ENCODE data around the gene ZSWIM2.

ZSWIM2 gene

DNA sequence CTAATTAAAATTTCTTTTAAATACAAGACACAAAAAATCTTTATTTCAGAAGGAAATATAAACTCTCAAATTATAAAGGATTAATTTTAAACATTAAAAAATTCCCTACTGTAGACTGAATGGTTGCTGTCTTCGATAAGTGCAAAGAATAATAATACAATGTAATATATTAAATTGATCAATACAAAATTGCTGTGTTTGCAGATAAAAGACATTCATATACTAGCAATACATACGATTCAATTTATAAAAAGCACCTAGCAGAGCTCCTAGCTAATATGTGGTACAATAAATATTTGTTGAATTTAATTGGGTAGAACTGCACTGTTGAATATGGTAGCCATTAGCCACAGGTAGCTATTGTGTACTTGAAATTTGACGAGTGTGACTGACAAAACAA is 6.6 kb downstream of the ZSWIM2 start:
- Histone ChIP-seq H3K14ac (ENCODE audit: low read length) (no peak overlapping the region), H2AK5ac (ENCODE audit: low read length) (no peak overlapping the region), H2BK12ac (ENCODE audit: low read length) (no peak overlapping the region), H2BK120ac (ENCODE audit: insufficient read depth, low read length, poor library complexity) (no peak overlapping the region), H3K4ac (ENCODE audit: low read depth, low read length) (no peak overlapping the region), H3K79me1 (ENCODE audit: low read length) (no peaks in the 10 kb centered on the region), H3K27ac (ENCODE audit: low read depth, low read length) (no peak overlapping the region), H3K4me2 (ENCODE audit: low read length) (no peak overlapping the region), H3K9me3 (ENCODE audit: insufficient read depth, low read depth, low read length) (no peaks in the 10 kb centered on the region), H3K36me3 (ENCODE audit: control insufficient read depth in 1 of 2, insufficient read depth in 2 of 2, low read length in 2 of 2) (no peaks in the 10 kb centered on the region), H3K9ac (ENCODE audit: low read length) (no peak overlapping the region), H3K27me3 (ENCODE audit: insufficient read depth, low read length) (no peaks in the 10 kb centered on the region), H3K79me2 (ENCODE audit: control insufficient read depth, insufficient read depth, low read length, poor library complexity) (no peaks in the 10 kb centered on the region), H3K4me1 (ENCODE audit: control insufficient read depth in 1 of 2, insufficient read depth in 2 of 2, low read length in 2 of 2) (no peaks in the 10 kb centered on the region), H4K8ac (ENCODE audit: low read depth, low read length) (no peak overlapping the region), H3K4me3 (ENCODE audit: low read depth, low read length) (no peak overlapping the region), H2BK5ac (ENCODE audit: low read depth, low read length, poor library complexity) (no peak overlapping the region), H4K12ac (ENCODE audit: low read depth, low read length) (no peak overlapping the region), H3K18ac (ENCODE audit: low read length) (no peak overlapping the region), H3K23ac (ENCODE audit: low read length) (no peak overlapping the region), H4K91ac (ENCODE audit: low read depth, low read length) (no peak overlapping the region), H2AFZ (ENCODE audit: insufficient read depth, low read length, poor library complexity) (no peak overlapping the region)
- DNase-seq: no peak
- no CpG with 5 or more reads among the region's 3 CpGs for whole genome bisulfite sequencing (ENCODE audit: extremely low coverage, insufficient coverage, insufficient read length)

DNA sequence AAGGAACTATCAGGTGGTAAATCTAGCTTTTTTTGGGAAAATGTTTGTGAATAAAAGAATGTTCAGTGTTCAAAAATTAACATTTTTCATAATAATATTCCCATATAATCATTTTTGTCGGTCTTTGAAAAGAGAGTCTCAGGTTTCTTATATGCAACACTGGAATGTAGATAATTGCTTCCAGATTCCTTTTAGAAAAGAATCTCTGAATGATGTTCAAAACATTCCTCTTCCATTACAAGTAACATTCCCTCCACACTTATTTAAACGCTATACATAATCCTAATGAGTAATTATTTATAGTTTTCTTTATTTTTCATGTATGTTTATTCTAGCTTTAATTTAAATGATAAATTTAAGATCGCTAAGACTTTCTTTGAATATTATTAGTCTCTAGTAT is 7.0 kb downstream of the ZSWIM2 start:
- H3K9me3 ChIP-seq (ENCODE audit: insufficient read depth, low read depth, low read length): no peaks in the 10 kb centered on the region
- no peaks in the 10 kb centered on the region for H3K27me3 ChIP-seq (ENCODE audit: insufficient read depth, low read length)
- H4K8ac ChIP-seq (ENCODE audit: low read depth, low read length): no peak overlapping the region
- H2BK120ac ChIP-seq (ENCODE audit: insufficient read depth, low read length, poor library complexity): no peak overlapping the region
- no peak overlapping the region for H4K91ac ChIP-seq (ENCODE audit: low read depth, low read length)
- no peak overlapping the region for H2AK5ac ChIP-seq (ENCODE audit: low read length)
- DNase-seq: peak; percentile 4 to 75
- no peak overlapping the region for H3K18ac ChIP-seq (ENCODE audit: low read length)
- H3K79me1 ChIP-seq (ENCODE audit: low read length): no peaks in the 10 kb centered on the region
- H3K14ac ChIP-seq (ENCODE audit: low read length): no peak overlapping the region
- H3K36me3 ChIP-seq (ENCODE audit: control insufficient read depth in 1 of 2, insufficient read depth in 2 of 2, low read length in 2 of 2): no peaks in the 10 kb centered on the region
- H3K27ac ChIP-seq (ENCODE audit: low read depth, low read length): no peak overlapping the region
- H2BK12ac ChIP-seq (ENCODE audit: low read length): no peak overlapping the region
- H3K4me3 ChIP-seq (ENCODE audit: low read depth, low read length): no peak overlapping the region
- no peaks in the 10 kb centered on the region for H3K4me1 ChIP-seq (ENCODE audit: control insufficient read depth in 1 of 2, insufficient read depth in 2 of 2, low read length in 2 of 2)
- no peak overlapping the region for H2AFZ ChIP-seq (ENCODE audit: insufficient read depth, low read length, poor library complexity)
- H3K23ac ChIP-seq (ENCODE audit: low read length): no peak overlapping the region
- H3K79me2 ChIP-seq (ENCODE audit: control insufficient read depth, insufficient read depth, low read length, poor library complexity): no peaks in the 10 kb centered on the region
- H3K4me2 ChIP-seq (ENCODE audit: low read length): no peak overlapping the region
- 100% methylated on average over 1 of the region's 3 CpGs for WGBS (ENCODE audit: extremely low coverage, insufficient coverage, insufficient read length)
- H3K4ac ChIP-seq (ENCODE audit: low read depth, low read length): no peak overlapping the region
- H4K12ac ChIP-seq (ENCODE audit: low read depth, low read length): no peak overlapping the region
- no peak overlapping the region for H3K9ac ChIP-seq (ENCODE audit: low read length)
- no peak overlapping the region for H2BK5ac ChIP-seq (ENCODE audit: low read depth, low read length, poor library complexity)

DNA sequence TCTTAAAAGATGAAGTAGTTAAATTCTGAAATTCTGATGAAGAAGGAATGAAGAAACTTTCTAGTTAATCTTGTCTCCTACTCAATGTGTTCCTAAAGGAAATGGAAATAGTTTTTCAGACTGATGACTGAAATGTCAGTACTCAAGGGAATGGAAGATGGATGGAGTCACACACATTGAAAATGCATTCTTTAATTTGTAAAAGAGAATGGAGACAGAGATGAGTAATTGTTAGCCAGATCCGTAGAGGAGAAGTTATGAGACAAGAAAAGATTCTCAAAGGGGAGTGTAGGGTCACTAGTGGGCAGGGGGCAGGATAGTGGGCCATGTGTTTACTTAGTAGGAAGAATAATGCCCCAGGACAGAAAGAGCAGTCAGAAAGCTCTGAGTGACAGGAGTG is 13.3 kb downstream of the ZSWIM2 start:
- no peak overlapping the region for H2AK5ac ChIP-seq (ENCODE audit: low read length)
- WGBS (ENCODE audit: extremely low coverage, insufficient coverage, insufficient read length): no CpG with 5 or more reads among the region's 1 CpG
- H3K4me2 ChIP-seq (ENCODE audit: low read length): no peak overlapping the region
- no peak overlapping the region for H2BK120ac ChIP-seq (ENCODE audit: insufficient read depth, low read length, poor library complexity)
- H4K12ac ChIP-seq (ENCODE audit: low read depth, low read length): no peak overlapping the region
- no peak overlapping the region for H3K18ac ChIP-seq (ENCODE audit: low read length)
- H3K14ac ChIP-seq (ENCODE audit: low read length): no peak overlapping the region
- no peak overlapping the region for H3K4ac ChIP-seq (ENCODE audit: low read depth, low read length)
- H2AFZ ChIP-seq (ENCODE audit: insufficient read depth, low read length, poor library complexity): no peak overlapping the region
- H2BK5ac ChIP-seq (ENCODE audit: low read depth, low read length, poor library complexity): no peak overlapping the region
- H3K4me1 ChIP-seq (ENCODE audit: control insufficient read depth in 1 of 2, insufficient read depth in 2 of 2, low read length in 2 of 2): no peaks in the 10 kb centered on the region
- H2BK12ac ChIP-seq (ENCODE audit: low read length): no peak overlapping the region
- H3K79me2 ChIP-seq (ENCODE audit: control insufficient read depth, insufficient read depth, low read length, poor library complexity): no peaks in the 10 kb centered on the region
- no peaks in the 10 kb centered on the region for H3K36me3 ChIP-seq (ENCODE audit: control insufficient read depth in 1 of 2, insufficient read depth in 2 of 2, low read length in 2 of 2)
- H4K8ac ChIP-seq (ENCODE audit: low read depth, low read length): no peak overlapping the region
- no peak for DNase-seq
- no peaks in the 10 kb centered on the region for H3K9me3 ChIP-seq (ENCODE audit: insufficient read depth, low read depth, low read length)
- H3K9ac ChIP-seq (ENCODE audit: low read length): no peak overlapping the region
- H3K79me1 ChIP-seq (ENCODE audit: low read length): no peaks in the 10 kb centered on the region
- no peaks in the 10 kb centered on the region for H3K27me3 ChIP-seq (ENCODE audit: insufficient read depth, low read length)
- H3K23ac ChIP-seq (ENCODE audit: low read length): no peak overlapping the region
- no peak overlapping the region for H4K91ac ChIP-seq (ENCODE audit: low read depth, low read length)
- no peak overlapping the region for H3K27ac ChIP-seq (ENCODE audit: low read depth, low read length)
- H3K4me3 ChIP-seq (ENCODE audit: low read depth, low read length): no peak overlapping the region

DNA sequence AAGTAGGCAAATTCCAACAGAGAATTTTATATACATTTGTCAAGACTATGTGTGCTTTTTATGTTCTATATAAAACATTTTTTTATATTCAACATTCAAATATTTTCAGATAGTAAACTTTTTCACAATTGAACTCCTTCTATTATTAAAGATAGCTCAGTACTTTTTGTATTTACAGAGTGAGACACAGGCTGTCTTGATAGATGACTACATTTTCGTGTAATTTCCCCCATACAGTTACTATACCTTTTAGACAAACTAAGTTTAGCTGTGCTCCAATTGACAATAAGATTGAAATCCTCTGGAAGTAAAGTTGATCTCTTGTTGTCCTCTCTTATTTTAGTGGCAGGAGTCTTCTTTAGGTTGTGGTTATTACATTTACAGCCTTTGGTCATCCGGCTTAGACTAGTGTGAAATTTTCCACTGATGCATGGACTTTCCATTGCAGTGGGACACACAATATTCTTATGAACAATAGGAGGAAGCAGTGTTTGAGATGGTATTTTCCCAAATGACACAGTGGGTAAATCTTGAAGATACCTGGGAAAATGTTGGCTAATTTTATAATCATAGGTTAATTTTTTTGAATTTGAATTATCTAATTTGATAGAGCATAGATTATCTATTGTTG is 21.0 kb downstream of the ZSWIM2 start:
- Histone ChIP-seq H3K4me2 (ENCODE audit: low read length) (no peak overlapping the region), H3K9me3 (ENCODE audit: insufficient read depth, low read depth, low read length) (no peaks in the 10 kb centered on the region), H4K8ac (ENCODE audit: low read depth, low read length) (no peak overlapping the region), H2AFZ (ENCODE audit: insufficient read depth, low read length, poor library complexity) (no peak overlapping the region), H3K4me1 (ENCODE audit: control insufficient read depth in 1 of 2, insufficient read depth in 2 of 2, low read length in 2 of 2) (no peaks in the 10 kb centered on the region), H3K27ac (ENCODE audit: low read depth, low read length) (no peak overlapping the region), H3K4me3 (ENCODE audit: low read depth, low read length) (no peak overlapping the region), H4K12ac (ENCODE audit: low read depth, low read length) (no peak overlapping the region), H2BK120ac (ENCODE audit: insufficient read depth, low read length, poor library complexity) (no peak overlapping the region), H3K79me1 (ENCODE audit: low read length) (no peaks in the 10 kb centered on the region), H3K4ac (ENCODE audit: low read depth, low read length) (no peak overlapping the region), H3K9ac (ENCODE audit: low read length) (no peak overlapping the region), H4K91ac (ENCODE audit: low read depth, low read length) (no peak overlapping the region), H3K23ac (ENCODE audit: low read length) (no peak overlapping the region), H2BK12ac (ENCODE audit: low read length) (no peak overlapping the region), H3K14ac (ENCODE audit: low read length) (no peak overlapping the region), H2BK5ac (ENCODE audit: low read depth, low read length, poor library complexity) (no peak overlapping the region), H3K27me3 (ENCODE audit: insufficient read depth, low read length) (no peaks in the 10 kb centered on the region), H3K36me3 (ENCODE audit: control insufficient read depth in 1 of 2, insufficient read depth in 2 of 2, low read length in 2 of 2) (no peaks in the 10 kb centered on the region), H3K18ac (ENCODE audit: low read length) (no peak overlapping the region), H2AK5ac (ENCODE audit: low read length) (no peak overlapping the region), H3K79me2 (ENCODE audit: control insufficient read depth, insufficient read depth, low read length, poor library complexity) (no peaks in the 10 kb centered on the region)
- no CpG with 5 or more reads among the region's 2 CpGs for WGBS (ENCODE audit: extremely low coverage, insufficient coverage, insufficient read length)
- no peak for DNase-seq
